HG02571 (cell line): ENCODE measurements around the gene BCAN.

ENCODE experiments used
- ATAC-seq: cut with Tn5 transposase; IDR thresholded peaks from one replicate; pipeline ENCODE4 v1.9.1; 2021; ENCODE audit warnings: mild to moderate bottlenecking, moderate library complexity; ENCODE audit not compliant: unreplicated experiment

Gene BCAN

GRCh38 chr1:156693848-156694689 is 52.2 kb downstream of the BCAN start:
- ATAC-seq = no peak

- ATAC-seq = no peak
Observed at GRCh38 chr1:156694690-156694962, 52.7 kb downstream of the BCAN start.

GRCh38 chr1:156696755-156697154 is 54.8 kb downstream of the BCAN start:
- ATAC-seq = no peak

- no peak for ATAC-seq
Observed at GRCh38 chr1:156697481-156697880, 55.6 kb downstream of the BCAN start.

- ATAC-seq = no peak
Observed at GRCh38 chr1:156698995-156699394, 57.1 kb downstream of the BCAN start.

- no peak for ATAC-seq
Observed at GRCh38 chr1:156700736-156701531, 59.0 kb downstream of the BCAN start.

- ATAC-seq = no peak
Observed at GRCh38 chr1:156703336-156703735, 61.4 kb downstream of the BCAN start.

GRCh38 chr1:156703741-156704140 is 61.8 kb downstream of the BCAN start:
- no peak for ATAC-seq

GRCh38 chr1:156704166-156704711 is 62.3 kb downstream of the BCAN start:
- no peak for ATAC-seq

- no peak for ATAC-seq
Observed at GRCh38 chr1:156704930-156705320, 63.0 kb downstream of the BCAN start.

GRCh38 chr1:156705321-156705917 is 63.5 kb downstream of the BCAN start, which contains the start of gene CRABP2:
TSS of gene CRABP2 (minus strand) at chr1:156705583. CDS start at chr1:156705446, 137 bp downstream.
- ATAC-seq = no peak

- ATAC-seq = no peak
Observed at GRCh38 chr1:156705918-156706656, 64.2 kb downstream of the BCAN start.

- no peak for ATAC-seq
Observed at GRCh38 chr1:156706657-156707416, 64.9 kb downstream of the BCAN start.

GRCh38 chr1:156707417-156708217 is 65.7 kb downstream of the BCAN start:
- ATAC-seq = no peak

- ATAC-seq = no peak
Observed at GRCh38 chr1:156708218-156708661, 66.3 kb downstream of the BCAN start.

- no peak for ATAC-seq
Observed at GRCh38 chr1:156709031-156709430, 67.1 kb downstream of the BCAN start.
